ENCODE results near the gene RNF212. TPM values are rescaled to one million over a fixed set of nuclear protein-coding genes. Genes with fewer than 3 reads are reported as not detected.
A peak's percentile ranks its signal among the peaks of the same experiment; 100 is the strongest.

Gene RNF212
- total RNA-seq, 1 experiment from 2014 or later: not detected

DNA sequence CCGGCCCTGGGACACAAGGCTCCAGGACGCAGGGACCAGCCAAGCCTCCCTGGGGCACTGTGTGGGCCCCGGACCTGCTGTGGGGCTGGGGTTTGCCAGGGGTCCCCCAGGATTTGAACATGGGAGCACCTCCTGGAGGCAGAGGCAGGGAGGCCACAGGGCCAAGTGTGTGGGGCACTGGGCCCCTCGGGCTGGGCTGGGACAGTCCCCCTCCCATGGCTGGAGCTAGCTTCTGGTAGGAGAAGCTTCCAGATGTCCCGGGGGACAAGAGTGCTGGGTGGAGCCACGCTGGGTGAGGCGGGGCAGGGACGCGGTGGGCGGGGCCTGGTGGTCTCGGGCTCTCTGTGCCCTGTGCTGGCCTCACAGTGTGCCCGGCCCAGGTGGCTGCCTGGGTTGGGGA, 83.3 kb downstream of the RNF212 start:
- H3K9ac ChIP-seq (ENCODE audit: low read length): no peak overlapping the region
- CTCF ChIA-PET: no interaction called here
- DNase-seq (no peak), ATAC-seq (peak; percentile 39)
- POLR2A ChIA-PET (ENCODE audit: unreplicated experiment): no interaction called here
- intact Hi-C loops (cut with micrococcal nuclease): no loop called here
- no peaks in the 10 kb centered on the region for H3K27me3 ChIP-seq (ENCODE audit: low read length)
- peak overlapping the region; percentile 50; the same call in 1 of the 2 replicates for H2AFZ ChIP-seq (ENCODE audit: low read length)
- H3K36me3 ChIP-seq (ENCODE audit: low read depth, low read length): no peaks in the 10 kb centered on the region
- peak overlapping the region; percentile 73 for H3K4me2 ChIP-seq (ENCODE audit: low read length)
- BruUV-seq (replicated peaks): no TSS peak
- no peaks in the 10 kb centered on the region for H3K9me2 ChIP-seq (replicated peaks; ENCODE audit: low read length)
- H4K20me1 ChIP-seq (ENCODE audit: low read length): no peaks in the 10 kb centered on the region
- H3F3A ChIP-seq (ENCODE audit: low read length, unreplicated experiment): no peaks in the 10 kb centered on the region
- H3K79me2 ChIP-seq (ENCODE audit: low read length): no peaks in the 10 kb centered on the region
- H3K4me3 ChIP-seq (ENCODE audit: low read length): 0 out of 2 replicates have a peak overlapping the region, but pooled peaks have one; percentile 31
- TF ChIP-seq EZH2 (IDR thresholded peaks at IDR 0.05; ENCODE audit: low read length, unreplicated experiment): no peak
- TF ChIP-seq, protein P1, sequence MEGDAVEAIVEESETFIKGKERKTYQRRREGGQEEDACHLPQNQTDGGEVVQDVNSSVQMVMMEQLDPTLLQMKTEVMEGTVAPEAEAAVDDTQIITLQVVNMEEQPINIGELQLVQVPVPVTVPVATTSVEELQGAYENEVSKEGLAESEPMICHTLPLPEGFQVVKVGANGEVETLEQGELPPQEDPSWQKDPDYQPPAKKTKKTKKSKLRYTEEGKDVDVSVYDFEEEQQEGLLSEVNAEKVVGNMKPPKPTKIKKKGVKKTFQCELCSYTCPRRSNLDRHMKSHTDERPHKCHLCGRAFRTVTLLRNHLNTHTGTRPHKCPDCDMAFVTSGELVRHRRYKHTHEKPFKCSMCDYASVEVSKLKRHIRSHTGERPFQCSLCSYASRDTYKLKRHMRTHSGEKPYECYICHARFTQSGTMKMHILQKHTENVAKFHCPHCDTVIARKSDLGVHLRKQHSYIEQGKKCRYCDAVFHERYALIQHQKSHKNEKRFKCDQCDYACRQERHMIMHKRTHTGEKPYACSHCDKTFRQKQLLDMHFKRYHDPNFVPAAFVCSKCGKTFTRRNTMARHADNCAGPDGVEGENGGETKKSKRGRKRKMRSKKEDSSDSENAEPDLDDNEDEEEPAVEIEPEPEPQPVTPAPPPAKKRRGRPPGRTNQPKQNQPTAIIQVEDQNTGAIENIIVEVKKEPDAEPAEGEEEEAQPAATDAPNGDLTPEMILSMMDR (conservative IDR thresholded peaks at IDR 0.05; ENCODE audit: low read depth, low read length): no peak
- no peak for TF ChIP-seq EZH2phosphoT487 (IDR thresholded peaks at IDR 0.05; ENCODE audit: borderline replicate concordance, low read length)
- H3K4me1 ChIP-seq (ENCODE audit: insufficient read depth, low read length): no peaks in the 10 kb centered on the region; the same call in 1 of the 2 replicates
- H3K9me3 ChIP-seq (ENCODE audit: low read length): no peaks in the 10 kb centered on the region
- H3K27ac ChIP-seq (ENCODE audit: low read length): no peak overlapping the region

DNA sequence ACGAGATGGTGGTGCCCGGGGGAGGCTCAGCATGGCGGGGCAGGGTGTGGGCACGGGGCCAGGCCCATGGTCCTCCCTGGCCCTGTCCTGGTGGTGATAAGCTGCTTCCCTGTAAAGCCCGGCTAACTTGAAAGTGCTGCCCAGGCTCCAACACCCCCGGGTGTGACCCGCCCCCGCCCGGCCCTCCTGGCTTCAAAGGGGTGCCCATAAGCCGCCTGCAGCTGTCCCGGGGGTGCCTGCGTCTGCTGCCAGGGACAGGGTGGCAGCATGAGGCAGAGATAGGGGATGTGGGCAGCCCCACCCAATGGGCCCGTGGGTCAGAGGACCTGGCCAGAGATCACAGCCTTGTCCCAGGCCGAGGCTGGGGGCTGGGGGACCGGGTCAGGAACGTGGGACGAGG, 83.8 kb downstream of the RNF212 start:
- CTCF ChIA-PET: no interaction called here

DNA sequence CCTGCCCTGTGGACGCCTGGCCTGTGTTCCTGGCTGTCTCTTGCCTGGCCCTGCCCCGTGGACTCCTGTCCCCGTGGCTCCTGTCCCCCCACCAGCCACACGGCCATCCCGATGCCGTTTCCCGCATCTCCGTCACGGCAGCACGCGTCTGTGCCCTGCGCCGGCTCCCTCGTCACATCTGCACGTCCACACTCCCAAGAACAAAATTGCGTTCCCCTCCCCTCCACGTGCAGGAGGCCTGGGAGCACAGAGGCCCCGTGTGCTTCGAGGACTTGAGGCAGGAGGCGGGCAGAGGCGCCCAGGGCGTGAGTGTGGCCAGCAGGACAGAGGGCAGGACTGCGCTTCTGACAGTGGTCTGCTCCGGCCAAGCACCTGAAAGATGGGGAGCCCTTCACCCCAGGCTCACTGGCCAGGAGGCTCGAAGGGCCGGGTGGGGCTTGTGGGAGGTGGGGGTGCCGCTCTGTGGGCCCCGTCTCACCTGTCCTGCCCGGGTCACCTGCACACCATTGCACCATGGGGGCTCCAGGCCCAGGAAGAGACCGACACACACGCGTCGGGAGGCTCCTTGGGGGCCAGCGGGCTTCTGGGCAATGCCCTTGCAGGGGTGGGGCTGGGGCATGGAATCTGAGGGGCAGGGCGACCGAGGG, 84.7 kb downstream of the RNF212 start:
- Histone ChIP-seq H4K20me1 (ENCODE audit: low read length) (no peaks in the 10 kb centered on the region), H2AFZ (ENCODE audit: low read length) (no peak overlapping the region), H3K4me1 (ENCODE audit: insufficient read depth, low read length) (no peaks in the 10 kb centered on the region; the same call in 1 of the 2 replicates), H3K27me3 (ENCODE audit: low read length) (no peaks in the 10 kb centered on the region), H3K79me2 (ENCODE audit: low read length) (no peaks in the 10 kb centered on the region), H3K9me3 (ENCODE audit: low read length) (no peaks in the 10 kb centered on the region), H3K4me3 (ENCODE audit: low read length) (no peak overlapping the region), H3K9ac (ENCODE audit: low read length) (no peak overlapping the region), H3K36me3 (ENCODE audit: low read depth, low read length) (no peaks in the 10 kb centered on the region), H3K9me2 (replicated peaks; ENCODE audit: low read length) (no peaks in the 10 kb centered on the region), H3K4me2 (ENCODE audit: low read length) (no peak overlapping the region), H3K27ac (ENCODE audit: low read length) (no peak overlapping the region), H3F3A (ENCODE audit: low read length, unreplicated experiment) (no peaks in the 10 kb centered on the region)
- ATAC-seq: no peak
- BruUV-seq (replicated peaks): no TSS peak
- TF ChIP-seq, protein P1 (conservative IDR thresholded peaks at IDR 0.05; ENCODE audit: low read depth, low read length): no peak
- TF ChIP-seq EZH2 (IDR thresholded peaks at IDR 0.05; ENCODE audit: low read length, unreplicated experiment) (no peak), EZH2phosphoT487 (IDR thresholded peaks at IDR 0.05; ENCODE audit: borderline replicate concordance, low read length) (no peak)
- POLR2A ChIA-PET (ENCODE audit: unreplicated experiment): no interaction called here
- intact Hi-C loops (cut with micrococcal nuclease): no loop called here
- CTCF ChIA-PET: no interaction called here
- DNase-seq: no peak

More for the DNA sequence above, 83.8 kb downstream of the RNF212 start:
- Histone ChIP-seq H3K4me2 (ENCODE audit: low read length) (no peak overlapping the region), H3K79me2 (ENCODE audit: low read length) (no peaks in the 10 kb centered on the region), H3K4me1 (ENCODE audit: insufficient read depth, low read length) (no peaks in the 10 kb centered on the region; the same call in 1 of the 2 replicates), H3F3A (ENCODE audit: low read length, unreplicated experiment) (no peaks in the 10 kb centered on the region), H3K36me3 (ENCODE audit: low read depth, low read length) (no peaks in the 10 kb centered on the region), H3K27me3 (ENCODE audit: low read length) (no peaks in the 10 kb centered on the region), H3K9me2 (replicated peaks; ENCODE audit: low read length) (no peaks in the 10 kb centered on the region), H3K9ac (ENCODE audit: low read length) (no peak overlapping the region), H3K9me3 (ENCODE audit: low read length) (no peaks in the 10 kb centered on the region), H3K4me3 (ENCODE audit: low read length) (no peak overlapping the region), H2AFZ (ENCODE audit: low read length) (no peak overlapping the region), H3K27ac (ENCODE audit: low read length) (no peak overlapping the region), H4K20me1 (ENCODE audit: low read length) (no peaks in the 10 kb centered on the region)
- BruUV-seq (replicated peaks): no TSS peak
- TF ChIP-seq, protein P1 (conservative IDR thresholded peaks at IDR 0.05; ENCODE audit: low read depth, low read length): no peak
- TF ChIP-seq EZH2 (IDR thresholded peaks at IDR 0.05; ENCODE audit: low read length, unreplicated experiment) (no peak), EZH2phosphoT487 (IDR thresholded peaks at IDR 0.05; ENCODE audit: borderline replicate concordance, low read length) (no peak)
- intact Hi-C loops (cut with micrococcal nuclease): no loop called here
- no peak for DNase-seq
- ATAC-seq: no peak
- POLR2A ChIA-PET (ENCODE audit: unreplicated experiment): no interaction called here
